Mammary epithelial cell (primary cell): ENCODE results near the gene KHDC3L.

Experiments used
- CTCF ChIP-seq, 2 donors: IDR thresholded peaks in 1 of 2; conservative IDR thresholded peaks in 1 of 2; 2 replicates each; pipeline ENCODE4 v1.5.1; 2011 to 2012; ENCODE audit warnings: inconsistent platforms in 2 of 2, low read length in 2 of 2, mild to moderate bottlenecking in 2 of 2, control low read depth in 1 of 2, low read depth in 1 of 2; ENCODE audit not compliant: insufficient read depth in 1 of 2; ENCODE audit errors: extremely low read depth in 1 of 2
- EZH2 ChIP-seq: IDR thresholded peaks from 2 replicates; pipeline ENCODE4 v1.6.1; 2012; ENCODE audit warnings: low read length, inconsistent platforms, borderline replicate concordance

- TF ChIP-seq CTCF (conservative IDR thresholded peaks at IDR 0.05 in 1 of 2, IDR thresholded peaks at IDR 0.05 in 1 of 2; ENCODE audit: extremely low read depth in 1 of 2, insufficient read depth in 1 of 2, low read depth in 1 of 2, low read length in 2 of 2) (no peak), EZH2 (no peak)
Measured at GRCh38 chr6:73325656-73326055, 36.8 kb upstream of the KHDC3L start.
